RPMI7951 (cell line): ENCODE data around the gene KCNK15. TPM values are rescaled to one million over a fixed set of nuclear protein-coding genes. Genes with fewer than 3 reads are reported as not detected.
A peak's percentile ranks its signal among the peaks of the same experiment; 100 is the strongest.
"Not testable (repeated sequence)": the region's sequence is repeated elsewhere in the genome, so short reads cannot be mapped to it uniquely, and the experiment has no call there.

Experiments used
- DNase-seq: peaks from one replicate; pipeline ENCODE4 v3.0.0-alpha.2; 2012; ENCODE audit warnings: low read depth
- total RNA-seq: library from RNA; depleted of rRNA; stranded (reverse); fragments of >200 nt; shearing (Covaris generic); gene quantifications from 2 replicates; pipeline ENCODE4 v1.2.3, GENCODE V29; 2014; rRNA removed

KCNK15 gene
- total RNA-seq: not detected in 2 replicates

DNA sequence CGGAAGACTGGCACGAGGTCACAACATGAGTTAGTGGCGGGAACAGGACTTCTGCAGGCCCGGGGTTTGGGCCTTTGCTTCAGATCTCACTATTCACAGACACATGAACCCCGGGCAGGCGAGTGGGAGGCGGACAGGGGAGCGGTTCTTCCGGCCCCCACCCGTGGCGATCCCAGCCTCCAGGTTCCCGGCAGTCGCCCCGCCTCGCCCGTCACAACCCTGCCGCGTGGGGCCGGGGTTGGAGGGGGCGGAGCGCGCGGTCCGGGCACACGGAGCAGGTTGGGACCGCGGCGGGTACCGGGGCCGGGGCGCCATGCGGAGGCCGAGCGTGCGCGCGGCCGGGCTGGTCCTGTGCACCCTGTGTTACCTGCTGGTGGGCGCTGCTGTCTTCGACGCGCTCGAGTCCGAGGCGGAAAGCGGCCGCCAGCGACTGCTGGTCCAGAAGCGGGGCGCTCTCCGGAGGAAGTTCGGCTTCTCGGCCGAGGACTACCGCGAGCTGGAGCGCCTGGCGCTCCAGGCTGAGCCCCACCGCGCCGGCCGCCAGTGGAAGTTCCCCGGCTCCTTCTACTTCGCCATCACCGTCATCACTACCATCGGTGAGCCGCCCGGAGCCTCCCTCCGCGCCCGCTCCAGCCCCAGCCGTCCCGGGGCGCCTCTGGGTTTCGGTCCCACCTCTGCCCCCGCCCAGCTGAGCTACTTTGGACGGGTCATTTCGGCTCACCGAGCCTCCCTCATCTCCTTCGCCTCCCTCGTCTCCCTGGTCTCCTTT is at the start of gene KCNK15:
Gene KCNK15, plus strand, starts transcription at position 268 of the 769 bp plus-strand sequence. Its CDS starts 46 bp downstream, at position 314.
- no peak for DNase-seq

DNA sequence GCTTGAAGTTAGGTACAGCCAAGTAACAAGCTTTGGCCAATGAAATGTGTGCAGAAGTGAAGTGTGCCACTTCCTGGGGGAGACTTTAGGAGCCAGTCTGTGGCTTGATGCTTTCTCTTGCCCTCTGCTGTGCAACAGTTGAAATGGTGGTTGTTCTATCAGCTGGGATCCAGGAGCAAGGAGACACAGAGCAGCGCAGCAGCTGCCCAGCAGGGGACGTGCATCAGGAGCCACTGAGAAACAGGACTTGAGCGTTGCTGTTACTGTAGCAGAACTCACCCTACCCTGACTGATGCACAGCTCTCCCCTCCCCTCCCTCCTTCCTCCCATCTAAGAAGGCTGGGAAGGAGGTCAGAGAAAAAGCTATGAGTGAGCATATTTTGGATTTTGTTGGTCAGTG is 49.4 kb upstream of the KCNK15 start:
- DNase-seq: no peak

DNA sequence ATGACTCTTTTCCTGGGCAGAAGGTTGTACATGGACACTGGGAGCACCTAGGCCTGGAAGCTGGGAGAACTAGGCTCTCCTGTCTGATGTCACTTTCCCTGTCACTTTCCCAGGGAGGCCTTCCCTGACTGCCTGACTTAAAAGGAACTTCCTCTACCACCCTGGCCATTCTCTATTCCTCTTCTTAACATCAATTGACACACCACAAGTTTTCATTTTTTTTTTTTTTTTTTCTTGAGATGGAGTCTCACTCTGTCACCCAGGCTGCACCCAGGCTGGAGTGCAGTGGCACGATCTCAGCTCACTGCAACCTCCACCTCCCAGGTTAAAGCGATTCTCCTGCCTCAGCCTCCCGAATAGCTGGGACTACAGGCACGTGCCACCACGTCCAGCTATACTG is 48.6 kb upstream of the KCNK15 start:
- DNase-seq: not testable (repeated sequence)

DNA sequence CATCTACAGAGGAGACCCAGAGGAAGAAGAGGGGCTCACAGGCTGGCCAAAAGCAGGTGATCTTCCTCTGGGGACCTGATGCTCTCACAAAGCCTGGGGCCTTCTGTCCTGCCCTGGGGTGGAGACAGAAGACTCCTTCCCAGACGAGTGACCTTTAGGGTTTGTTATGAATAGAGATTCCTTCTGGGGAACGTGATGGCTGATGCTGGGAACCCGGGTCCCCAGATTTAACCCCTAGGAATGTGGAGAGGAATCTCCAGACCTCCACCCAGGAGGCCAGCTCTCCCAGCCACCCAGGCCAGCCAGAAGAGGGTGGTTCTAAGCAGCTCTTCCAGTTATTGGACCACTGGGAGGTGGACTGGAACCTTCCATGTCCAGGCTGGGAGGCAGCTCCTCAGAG is 47.3 kb upstream of the KCNK15 start:
- DNase-seq: no peak

DNA sequence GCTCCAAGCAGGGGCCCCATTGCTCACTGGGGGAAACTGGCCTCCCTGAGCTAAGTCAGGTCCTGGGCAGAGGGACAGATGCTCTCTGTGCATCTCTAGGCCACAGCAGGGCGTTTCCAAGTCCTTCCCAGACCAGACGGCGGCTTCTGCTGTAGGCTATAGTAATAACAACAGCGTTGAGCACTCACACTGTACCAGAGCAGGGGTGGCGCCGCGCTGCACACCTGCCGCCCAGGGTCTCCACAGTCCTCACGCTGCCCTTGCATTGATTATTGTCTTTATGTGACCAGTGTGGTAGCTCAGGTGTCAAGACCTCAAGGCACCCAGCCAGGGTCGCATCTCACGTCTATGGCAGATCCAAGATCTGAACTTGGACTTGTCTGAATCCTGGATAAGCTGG is 45.4 kb upstream of the KCNK15 start:
- DNase-seq: no peak

DNA sequence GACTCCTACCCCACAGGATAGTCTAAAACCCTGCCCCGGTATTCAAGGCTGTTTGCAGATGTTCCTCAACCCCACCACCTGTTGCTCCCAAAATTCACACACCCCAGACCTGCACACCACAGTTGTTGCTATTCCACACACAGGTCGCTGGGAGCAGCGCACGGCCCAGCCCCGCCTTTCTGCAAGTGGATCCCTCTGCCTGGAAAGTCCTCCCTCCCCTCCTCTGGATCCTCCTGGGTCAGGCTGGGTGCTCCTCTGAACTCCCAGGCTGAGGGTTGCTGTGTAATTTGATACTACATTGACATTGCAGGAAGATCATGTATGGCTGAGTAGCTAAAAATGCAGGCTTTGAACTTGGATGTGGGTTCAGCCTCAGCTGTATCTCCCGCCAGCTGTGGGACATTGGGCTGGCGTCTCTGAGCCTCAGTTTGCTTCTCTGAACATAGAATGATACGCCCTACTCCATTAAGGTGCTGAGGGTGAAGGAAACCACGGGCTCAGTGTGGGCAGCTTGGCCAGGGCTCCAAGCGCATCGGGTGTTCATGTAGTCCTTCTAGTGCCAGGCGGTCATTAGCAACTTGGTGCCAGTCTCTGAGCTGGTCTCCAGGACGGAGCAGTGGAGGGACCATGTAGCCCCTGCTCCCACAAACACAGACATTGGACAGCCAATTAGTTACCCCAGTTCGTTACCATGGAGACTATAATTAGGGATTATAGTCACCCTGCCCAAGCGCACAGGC is 44.4 kb upstream of the KCNK15 start:
- peak; percentile 66 for DNase-seq

DNA sequence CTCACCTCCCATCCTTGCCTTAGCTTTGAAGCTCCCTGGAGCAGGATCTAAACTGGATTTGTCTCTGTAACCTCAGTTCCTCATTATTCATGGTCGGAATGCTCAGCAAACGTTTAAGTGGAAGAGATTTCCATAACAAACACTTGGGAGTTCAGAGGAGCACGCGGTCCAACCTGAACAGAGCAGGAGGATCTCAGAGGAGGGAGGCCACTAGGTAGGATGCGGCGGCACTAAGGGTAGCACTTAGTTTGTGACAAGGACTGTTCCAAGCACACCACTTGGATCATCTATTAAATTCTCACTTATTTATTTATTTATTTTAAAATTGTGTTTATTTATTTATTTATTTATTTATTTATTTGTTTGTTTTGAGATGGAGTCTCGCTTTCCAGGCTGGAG is 43.8 kb upstream of the KCNK15 start:
- DNase-seq: no peak

DNA sequence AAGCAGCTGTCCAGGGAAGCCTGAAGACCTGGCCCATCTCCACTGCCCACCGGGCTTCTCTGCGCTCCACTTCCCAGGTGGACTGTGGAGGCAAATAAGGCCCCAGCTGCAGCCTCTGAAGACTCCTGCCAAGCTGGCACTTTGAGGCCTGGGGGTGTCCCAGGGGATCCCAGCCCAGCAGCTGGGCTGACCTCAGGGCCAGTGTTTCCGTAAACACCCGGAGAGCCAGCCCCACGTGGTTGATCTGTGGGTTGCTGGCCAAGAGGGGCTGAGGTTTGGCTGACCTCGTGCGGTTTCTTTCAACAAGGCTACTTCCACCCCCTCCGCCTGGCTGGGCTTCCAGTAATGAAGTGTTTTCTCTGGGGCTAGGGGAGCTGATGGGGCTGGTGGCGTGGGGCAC is 42.9 kb upstream of the KCNK15 start:
- DNase-seq: peak; percentile 100

DNA sequence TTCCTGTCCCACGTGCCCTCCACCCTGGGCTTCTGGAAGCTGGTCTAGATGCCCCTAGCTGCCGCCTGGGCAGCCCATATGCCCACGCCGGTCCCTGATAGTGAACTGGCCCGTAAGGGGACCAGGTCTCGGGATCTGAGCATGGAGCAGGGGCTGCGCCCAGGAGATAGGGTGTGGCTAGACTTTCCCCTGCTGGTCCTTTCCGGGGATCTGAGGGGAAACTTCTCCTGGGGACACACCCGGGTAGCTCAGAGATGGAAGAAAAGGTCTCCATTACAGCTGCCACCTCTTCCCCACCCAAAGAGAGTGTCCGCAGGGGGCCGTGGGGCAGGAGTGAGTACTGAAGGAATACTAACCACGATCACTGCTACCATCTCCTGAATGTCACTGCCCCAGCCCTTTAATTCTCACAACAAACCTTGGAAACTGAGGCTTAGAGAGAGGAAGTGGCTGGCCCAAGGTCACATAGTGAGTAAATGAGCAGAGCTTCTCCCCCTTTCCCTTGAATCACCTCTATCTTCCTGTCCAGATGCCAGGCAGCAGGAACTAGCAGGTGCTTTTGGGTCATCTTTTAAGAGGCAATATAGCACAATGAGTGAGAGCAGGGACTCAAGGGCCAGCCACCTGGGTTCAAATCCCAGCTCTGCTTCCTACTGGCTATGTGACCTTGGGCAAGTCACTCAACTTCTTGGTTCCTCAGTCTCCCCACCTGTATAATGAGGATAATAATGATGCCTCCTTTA is 42.3 kb upstream of the KCNK15 start:
- DNase-seq: no peak

DNA sequence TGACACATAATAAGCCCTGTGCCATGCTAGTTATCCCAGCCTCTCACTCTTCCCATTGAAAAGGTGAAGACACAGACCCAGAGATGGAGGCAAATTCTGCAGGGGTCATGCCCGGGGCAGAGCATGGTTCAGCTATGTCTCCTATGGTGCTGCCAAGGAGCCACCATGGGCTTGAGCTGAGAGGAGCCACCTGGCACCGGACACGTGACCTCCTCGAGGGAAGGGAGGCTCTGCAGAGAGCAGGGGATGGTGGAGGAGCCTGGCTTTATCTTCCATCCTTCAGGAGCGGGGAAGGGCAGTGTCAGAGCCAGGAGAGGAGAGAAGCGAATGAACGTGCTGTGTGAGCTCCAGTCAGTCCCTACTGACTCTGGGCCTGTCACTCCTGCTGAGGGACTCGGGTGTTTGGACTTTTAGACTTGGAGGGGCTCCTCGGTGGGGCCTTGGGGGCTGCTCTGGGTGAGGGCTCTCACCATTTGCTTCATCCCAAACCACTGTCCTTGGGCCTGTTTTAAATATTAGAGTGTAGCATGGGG is 41.6 kb upstream of the KCNK15 start:
- peak; percentile 50 for DNase-seq

DNA sequence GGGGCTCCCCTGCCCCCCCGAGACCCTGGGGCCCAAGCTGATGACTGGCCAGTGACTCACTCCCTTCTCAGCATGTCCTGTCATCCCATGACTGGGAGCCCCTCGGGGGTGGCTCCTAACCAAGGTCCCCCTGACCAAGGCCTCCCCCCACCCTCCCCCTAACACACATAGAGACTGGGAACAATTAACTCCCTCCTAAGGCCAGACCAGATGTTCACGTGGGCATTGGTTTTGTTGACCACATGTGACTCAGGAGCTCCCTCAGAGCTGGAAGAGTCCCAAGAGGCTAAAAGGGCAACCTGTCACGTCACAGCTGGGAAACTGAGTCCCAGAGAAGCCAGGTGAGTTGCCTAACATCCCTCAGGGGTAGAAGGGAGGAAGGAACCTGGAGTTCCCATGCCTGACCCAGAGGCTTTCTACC is 41.1 kb upstream of the KCNK15 start:
- DNase-seq: peak; percentile 100

DNA sequence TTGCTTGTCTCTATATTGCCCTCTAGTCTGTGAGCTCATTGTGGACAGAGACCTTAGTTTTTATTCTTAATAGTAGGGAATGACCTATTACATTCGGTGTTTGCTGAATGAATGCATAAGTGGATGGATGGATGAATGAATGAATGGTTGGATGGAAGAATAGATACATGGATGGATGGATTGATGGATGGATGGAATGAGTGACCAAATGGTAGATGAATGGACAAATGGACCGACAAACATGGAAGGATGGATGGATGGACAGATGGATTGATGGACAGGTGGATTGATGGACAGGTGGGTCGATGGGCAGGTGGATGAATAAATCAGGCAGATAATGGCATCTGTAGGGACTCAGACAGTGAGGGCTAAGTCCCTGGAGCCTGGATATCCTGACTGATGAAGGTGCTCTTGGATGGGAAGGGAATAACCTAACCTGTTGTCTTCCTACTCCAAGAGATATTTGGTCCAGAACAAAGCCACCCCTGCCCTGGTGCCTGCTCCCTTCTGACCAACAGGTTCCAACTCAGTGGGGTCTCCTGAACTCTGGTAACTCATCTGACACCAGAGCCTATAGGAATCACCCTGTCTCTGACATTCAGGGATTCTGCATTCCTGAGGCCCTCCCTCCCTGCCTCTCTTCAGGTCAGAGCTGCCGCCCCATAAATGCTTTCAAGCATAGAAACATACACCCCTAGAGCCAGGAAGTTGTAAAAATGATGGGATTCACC is 40.1 kb upstream of the KCNK15 start:
- no peak for DNase-seq

DNA sequence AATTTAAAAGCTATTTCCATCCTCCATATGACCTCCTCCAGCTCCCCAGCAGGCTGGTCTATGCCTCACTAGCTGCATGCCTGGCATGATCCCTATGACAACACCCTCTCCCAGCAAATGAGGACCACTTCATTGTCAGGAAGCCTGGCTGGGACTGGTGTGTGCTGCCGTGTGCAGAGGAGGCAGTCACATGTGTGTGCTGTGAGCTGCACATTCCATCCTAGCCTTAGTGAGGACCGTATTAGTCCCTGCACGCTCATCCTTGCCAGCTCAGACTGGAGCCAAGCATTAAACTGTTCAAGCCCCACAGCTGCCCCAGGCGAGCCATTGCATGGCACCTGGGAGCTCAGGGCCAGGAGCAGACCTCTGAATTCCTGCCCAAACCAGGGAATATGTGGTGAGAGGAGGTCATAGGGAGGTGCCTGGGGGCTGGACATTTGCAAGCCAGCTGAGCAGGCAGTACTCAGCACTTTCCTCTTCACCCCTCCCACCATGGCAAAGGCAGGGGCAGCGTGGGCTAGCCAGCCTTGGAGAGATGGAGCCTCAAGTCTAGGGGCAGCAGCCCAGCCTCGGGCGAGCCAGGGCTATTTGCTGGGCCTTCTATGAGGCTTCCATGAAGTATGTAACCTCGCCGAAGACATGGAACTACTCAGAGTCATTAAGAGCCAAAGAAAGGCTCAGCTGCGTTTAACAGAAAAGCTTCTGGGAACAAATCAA is 39.2 kb upstream of the KCNK15 start:
- peak; percentile 88 for DNase-seq

DNA sequence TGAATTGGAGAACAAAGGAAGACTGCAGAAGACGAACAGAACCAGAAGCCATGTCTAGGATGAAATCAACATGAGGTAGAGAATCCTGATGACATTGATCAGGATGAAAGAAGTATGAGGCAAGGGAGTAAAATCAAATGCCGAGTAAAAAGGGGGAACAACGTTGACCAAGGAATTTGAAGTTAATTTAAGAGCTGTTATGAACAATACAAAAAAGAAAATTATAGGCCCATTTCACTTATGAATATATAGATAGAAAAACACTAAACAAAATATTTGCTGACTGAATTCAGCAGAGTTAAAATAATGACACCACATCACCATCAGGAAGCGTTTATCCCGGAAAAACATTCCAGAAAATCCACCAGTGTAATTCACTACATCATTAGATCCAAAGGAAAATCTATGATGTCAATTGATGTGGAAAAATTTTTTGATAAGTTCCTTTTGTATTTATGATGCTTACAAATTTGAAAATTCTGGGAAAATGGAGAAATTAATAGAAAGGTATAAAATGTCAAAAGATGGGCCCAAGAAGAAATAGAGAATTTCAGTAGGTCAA is 38.6 kb upstream of the KCNK15 start:
- DNase-seq: no peak

DNA sequence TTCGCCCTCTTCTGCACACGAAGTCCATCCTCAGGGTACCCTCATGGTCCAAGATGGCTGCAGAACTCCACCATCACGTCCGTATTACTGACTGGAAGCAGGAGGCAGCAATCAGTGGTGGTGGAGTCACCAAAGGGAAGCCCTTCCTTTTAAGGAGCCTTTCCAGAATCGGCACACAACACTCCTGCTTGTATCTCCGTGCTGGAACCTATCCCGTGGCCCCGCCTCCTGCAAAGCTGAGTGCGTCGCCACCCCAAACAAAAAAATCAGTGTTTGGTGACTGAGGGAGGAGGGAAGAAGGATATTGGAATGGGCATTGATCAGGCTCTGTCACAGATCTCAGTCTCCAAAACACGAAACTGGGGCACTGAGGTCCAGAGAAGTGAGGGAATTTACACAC is 36.3 kb upstream of the KCNK15 start:
- no peak for DNase-seq

DNA sequence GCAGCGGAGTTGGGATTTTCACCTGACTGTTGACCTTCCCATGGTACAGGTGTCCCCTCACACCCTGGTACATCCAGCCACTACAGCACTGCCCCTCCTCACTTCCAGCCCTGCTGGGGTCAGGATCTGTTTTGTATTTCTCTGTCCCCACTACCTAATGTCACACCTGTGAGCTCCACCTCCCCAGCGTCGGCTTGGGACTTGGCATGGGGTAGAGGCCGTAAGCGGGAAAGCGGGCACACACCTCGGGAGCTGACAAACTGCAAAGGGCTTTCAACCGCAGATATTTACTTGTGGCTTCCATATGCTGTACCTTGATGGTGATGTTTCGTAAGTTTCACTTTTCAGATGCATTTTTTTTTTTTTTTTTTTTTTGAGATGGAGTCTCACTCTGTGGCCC is 35.9 kb upstream of the KCNK15 start:
- DNase-seq: no peak

DNA sequence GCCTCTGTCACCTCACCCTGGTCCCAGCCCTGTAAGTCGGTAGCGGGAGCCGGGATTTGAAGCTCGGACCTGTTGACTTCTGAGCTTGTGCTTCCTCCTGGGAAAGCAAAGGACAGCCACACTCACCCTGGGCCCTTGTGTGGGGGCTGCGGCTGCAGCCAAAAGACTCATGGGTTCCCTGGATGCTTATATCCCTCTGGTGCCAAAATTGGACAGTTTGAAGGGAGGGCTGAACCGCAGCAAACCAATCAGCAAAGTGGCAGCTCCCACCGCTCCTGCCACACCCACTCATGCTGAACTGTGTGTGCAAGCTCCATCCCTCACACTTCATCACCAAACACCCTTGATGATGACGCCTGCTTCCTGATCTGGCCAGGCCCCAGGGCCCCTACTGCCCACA is 34.4 kb upstream of the KCNK15 start:
- DNase-seq: no peak

DNA sequence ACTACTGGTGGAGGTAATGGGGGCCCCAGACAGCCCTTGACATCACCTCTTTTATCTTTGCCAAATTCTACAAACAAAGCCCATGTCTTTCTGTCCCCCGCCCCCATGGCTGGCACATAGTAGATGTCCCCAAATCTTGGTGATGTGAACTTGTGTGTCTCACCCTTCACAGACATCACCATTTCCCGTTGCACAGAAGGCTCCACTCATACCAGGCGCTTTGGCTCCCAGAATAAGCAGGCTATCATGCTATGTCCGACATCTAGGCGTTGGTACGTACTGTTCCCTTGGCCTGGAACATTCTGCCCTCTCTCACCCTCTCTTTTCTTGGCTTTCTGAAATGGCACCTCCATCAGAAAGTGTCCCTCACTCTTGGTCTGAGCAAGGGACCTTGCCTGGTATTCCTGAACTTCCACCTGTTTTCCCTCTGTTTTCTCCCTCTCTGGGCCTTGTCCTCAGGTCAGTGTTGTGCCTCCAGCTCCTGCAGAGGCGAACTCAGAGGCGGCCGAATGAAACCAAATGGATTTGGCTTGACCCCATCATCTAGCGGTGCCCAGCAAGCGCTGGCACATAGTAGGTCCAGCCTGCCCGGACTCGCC is 31.5 kb upstream of the KCNK15 start:
- no peak for DNase-seq

DNA sequence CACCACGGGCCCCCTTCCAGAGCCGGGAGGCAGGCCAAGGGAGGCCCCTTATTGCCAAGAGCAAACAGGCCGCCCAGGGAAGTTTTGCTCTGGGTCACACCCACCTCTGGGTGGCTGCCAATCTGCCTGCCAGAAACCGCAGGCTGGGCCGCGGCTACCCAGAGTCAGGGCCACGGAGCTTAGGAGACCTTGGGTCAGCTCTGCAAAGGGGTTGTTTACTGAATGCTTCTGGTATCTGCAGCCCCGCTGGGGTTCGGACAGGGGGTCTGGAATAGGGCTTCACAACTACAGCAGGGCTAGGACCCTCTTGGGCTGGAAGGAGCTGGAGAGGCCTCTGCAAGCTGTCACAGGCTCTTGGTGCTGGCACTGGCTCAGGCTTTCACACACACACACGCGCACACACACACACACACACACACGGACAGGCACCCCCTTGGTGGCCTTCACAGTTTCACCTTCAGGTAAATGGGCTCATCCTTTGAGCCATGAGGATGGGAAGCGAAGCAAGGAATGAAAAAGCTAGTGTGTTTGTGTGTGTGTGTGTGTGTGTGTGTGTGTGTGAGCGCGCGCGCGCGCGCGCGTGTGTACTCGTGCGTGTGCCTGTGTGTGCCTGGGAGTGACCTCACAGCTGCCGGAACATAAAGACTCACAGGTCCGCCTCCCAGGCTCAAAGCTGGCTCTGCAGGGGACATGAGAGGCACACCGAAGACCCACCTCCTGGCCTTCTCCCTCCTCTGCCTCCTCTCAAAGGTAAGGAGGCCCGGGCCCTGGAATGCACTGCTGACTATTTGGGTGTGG is 30.8 kb upstream of the KCNK15 start, which contains the start of gene CCN5:
Gene CCN5, plus strand, starts transcription at position 669 of the 798 bp plus-strand sequence. Its CDS starts 22 bp downstream, at position 691.
- peak; percentile 90 for DNase-seq
